Thymus (tissue), 11 donors: ENCODE data around the gene CERT1. TPM values are rescaled to one million over a fixed set of nuclear protein-coding genes. Genes with fewer than 3 reads are reported as not detected.
"Not testable (repeated sequence)": the region's sequence is repeated elsewhere in the genome, so short reads cannot be mapped to it uniquely, and the experiment has no call there.

Experiments used
- DNase-seq, 9 donors: peaks; one replicate each; pipeline ENCODE4 v3.0.0-alpha.2; 2013; ENCODE audit warnings: low spot score in 9 of 9, low read depth in 6 of 9, missing footprints in 1 of 9
- H3K27ac ChIP-seq, 2 donors: one replicate each; pipeline ENCODE4 v1.5.1; 2013; ENCODE audit warnings: control low read depth in 1 of 2, low read depth in 1 of 2, low read length in 1 of 2, mild to moderate bottlenecking in 1 of 2, moderate library complexity in 1 of 2
- H3K27me3 ChIP-seq, 2 donors: one replicate each; pipeline ENCODE4 v1.5.1; 2013; ENCODE audit warnings: low read length in 1 of 2; ENCODE audit not compliant: control insufficient read depth in 2 of 2, insufficient read depth in 1 of 2
- H3K36me3 ChIP-seq, 2 donors: one replicate each; pipeline ENCODE4 v1.5.1; 2013; ENCODE audit warnings: low read length in 1 of 2, mild to moderate bottlenecking in 1 of 2, moderate library complexity in 1 of 2; ENCODE audit not compliant: control insufficient read depth in 2 of 2, insufficient read depth in 2 of 2
- H3K4me1 ChIP-seq, 2 donors: one replicate each; pipeline ENCODE4 v1.5.1; 2013; ENCODE audit warnings: low read length in 2 of 2; ENCODE audit not compliant: control insufficient read depth in 2 of 2, insufficient read depth in 2 of 2
- H3K4me3 ChIP-seq, 2 donors: one replicate each; pipeline ENCODE4 v1.5.1; 2013; ENCODE audit warnings: low read length in 2 of 2, control low read depth in 1 of 2, mild to moderate bottlenecking in 1 of 2
- H3K9me3 ChIP-seq, 2 donors: one replicate each; pipeline ENCODE4 v1.5.1; 2013; ENCODE audit warnings: low read length in 1 of 2, mild to moderate bottlenecking in 1 of 2; ENCODE audit not compliant: control insufficient read depth in 2 of 2, insufficient read depth in 1 of 2
- WGBS: extraction: QIAGEN DNeasy Blood & Tissue Kit; methylation state at CpG from one replicate; pipeline ENCODE4 v1.1.7; 2013; 5-methylcytosine and 5-hydroxymethylcytosine counted together
- polyA plus RNA-seq: library from polyadenylated mRNA; stranded (reverse); fragments of 200-250 nt; gene quantifications from one replicate; pipeline ENCODE4 v1.2.3, GENCODE V29; 2013
- total RNA-seq: library from RNA; stranded (reverse); fragments of 120-200 nt; gene quantifications from one replicate; pipeline ENCODE4 v1.2.4, GENCODE V29; 2013
- donor health status: healthy.

Gene CERT1
- total and polyA plus RNA-seq, 2 donors = 13.9 to 27.1 TPM

GRCh38 chr5:75505112-75505511 lies 6.3 kb downstream of the CERT1 start:
- DNase-seq, H3K36me3 ChIP-seq, H3K27ac ChIP-seq, H3K9me3 ChIP-seq, H3K27me3 ChIP-seq, H3K4me3 ChIP-seq, H3K4me1 ChIP-seq: not testable (repeated sequence)
- 94% methylated on average over 5 of the region's 5 CpGs for WGBS

GRCh38 chr5:75498875-75499274 lies 12.6 kb downstream of the CERT1 start:
- not testable (repeated sequence) for H3K27ac ChIP-seq

GRCh38 chr5:75498208-75498777 lies 13.1 kb downstream of the CERT1 start:
- Histone ChIP-seq H3K4me3 (no peak overlapping the region), H3K4me1 (no peaks in the 10 kb centered on the region), H3K36me3 (peaks cover 5 to 10% of the 10 kb centered on the region in 2 donors), H3K27me3 (no peaks in the 10 kb centered on the region), H3K9me3 (no peaks in the 10 kb centered on the region), H3K27ac (no peak overlapping the region)
- no peak for DNase-seq
- 98% methylated on average over 7 of the region's 7 CpGs for WGBS

More at GRCh38 chr5:75498875-75499274, 12.6 kb downstream of the CERT1 start:
- not testable (repeated sequence) for H3K9me3 ChIP-seq, H3K27me3 ChIP-seq, H3K4me3 ChIP-seq, H3K36me3 ChIP-seq, DNase-seq, H3K4me1 ChIP-seq
- WGBS = 98% methylated on average over 1 of the region's 1 CpG

GRCh38 chr5:75496026-75496425 lies 15.4 kb downstream of the CERT1 start:
- Histone ChIP-seq H3K36me3 (peaks cover 8 to 13% of the 10 kb centered on the region in 2 donors), H3K9me3 (no peaks in the 10 kb centered on the region), H3K27me3 (no peaks in the 10 kb centered on the region), H3K27ac (no peak overlapping the region), H3K4me1 (no peaks in the 10 kb centered on the region), H3K4me3 (no peak overlapping the region)
- 98% methylated on average over 3 of the region's 3 CpGs for WGBS
- DNase-seq = no peak

GRCh38 chr5:75491621-75492020 lies 19.8 kb downstream of the CERT1 start:
- no peaks in the 10 kb centered on the region for H3K4me1 ChIP-seq
- peaks cover 3 to 4% of the 10 kb centered on the region in 2 donors for H3K36me3 ChIP-seq
- over 99% methylated on average over 2 of the region's 2 CpGs for WGBS
- H3K4me3 ChIP-seq = no peak overlapping the region
- peaks cover 0 to 1% of the 10 kb centered on the region in 2 donors for H3K9me3 ChIP-seq
- no peaks in the 10 kb centered on the region for H3K27me3 ChIP-seq
- H3K27ac ChIP-seq = no peak overlapping the region
- no peak for DNase-seq

DNA sequence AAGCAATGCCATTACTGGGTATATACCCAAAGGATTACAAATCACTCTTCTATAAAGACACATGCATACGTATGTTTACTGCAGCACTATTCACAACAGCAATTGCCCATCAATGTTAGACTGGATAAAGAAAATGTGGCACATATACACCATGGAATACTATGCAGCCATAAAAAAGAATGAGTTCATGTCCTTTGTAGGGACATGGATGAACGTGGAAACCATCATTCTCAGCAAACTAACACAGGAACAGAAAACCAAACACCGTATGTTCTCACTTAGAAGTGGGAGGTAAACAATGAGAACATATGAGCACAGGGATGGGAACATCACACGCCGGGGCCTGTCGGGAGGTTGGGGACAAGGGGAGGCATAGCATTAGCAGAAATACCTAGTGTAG lies 21.6 kb downstream of the CERT1 start:
- H3K4me1 ChIP-seq, H3K9me3 ChIP-seq, H3K27ac ChIP-seq, DNase-seq, H3K36me3 ChIP-seq, H3K4me3 ChIP-seq, H3K27me3 ChIP-seq: not testable (repeated sequence)
- 99% methylated on average over 6 of the region's 6 CpGs for WGBS

GRCh38 chr5:75484605-75485004 lies 26.8 kb downstream of the CERT1 start:
- Histone ChIP-seq H3K27ac (no peak overlapping the region), H3K9me3 (no peaks in the 10 kb centered on the region), H3K4me3 (no peak overlapping the region), H3K27me3 (no peaks in the 10 kb centered on the region), H3K36me3 (no peaks in the 10 kb centered on the region), H3K4me1 (no peaks in the 10 kb centered on the region)
- WGBS = 100% methylated on average over 1 of the region's 1 CpG
- DNase-seq = no peak

DNA sequence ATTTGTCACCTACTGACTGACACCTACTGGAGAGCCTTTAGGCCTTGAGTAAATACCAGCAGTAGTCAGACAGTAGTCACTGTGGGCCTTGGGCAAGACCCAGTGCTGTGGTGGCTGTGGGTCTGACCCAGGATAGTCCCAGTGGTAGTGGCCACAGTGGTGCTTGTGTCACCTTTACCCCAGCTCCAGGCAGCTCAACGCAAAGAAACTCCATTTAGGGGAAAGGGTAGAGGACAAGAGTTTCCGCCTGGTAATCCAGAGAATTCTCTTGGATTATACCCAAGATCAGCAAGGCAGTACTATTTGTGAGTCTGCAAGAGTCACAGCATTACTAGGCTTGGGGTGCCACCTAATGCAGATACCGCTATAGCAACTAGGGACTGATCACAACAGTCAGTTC lies 28.9 kb downstream of the CERT1 start:
- no peaks in the 10 kb centered on the region for H3K36me3 ChIP-seq
- peaks cover 0 to 2% of the 10 kb centered on the region in 2 donors for H3K4me1 ChIP-seq
- no peaks in the 10 kb centered on the region for H3K27me3 ChIP-seq
- no peak overlapping the region for H3K4me3 ChIP-seq
- 96% methylated on average over 3 of the region's 3 CpGs for WGBS
- no peak overlapping the region for H3K27ac ChIP-seq
- DNase-seq = no peak
- no peaks in the 10 kb centered on the region for H3K9me3 ChIP-seq

DNA sequence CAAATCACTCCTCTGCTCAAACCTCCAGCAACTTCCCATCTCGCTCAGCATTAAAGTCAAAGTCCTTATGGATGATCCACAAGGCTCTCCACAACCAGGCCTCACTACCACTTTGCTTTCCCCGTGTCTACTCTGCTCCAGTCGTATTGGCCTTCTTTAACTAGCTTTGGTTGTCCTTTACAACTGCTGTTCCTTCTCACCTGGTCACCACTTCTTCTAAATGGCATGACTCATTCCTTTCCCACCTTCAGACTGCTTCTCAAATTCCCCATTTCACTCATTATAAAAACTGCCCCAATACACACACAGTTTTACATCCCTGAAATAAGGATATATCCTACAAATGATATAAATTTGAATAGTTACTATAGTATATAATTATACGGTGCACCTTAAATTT lies 30.4 kb downstream of the CERT1 start:
- H3K27ac ChIP-seq = no peak overlapping the region
- no peaks in the 10 kb centered on the region for H3K36me3 ChIP-seq
- 98% methylated on average over 4 of the region's 4 CpGs for WGBS
- H3K4me1 ChIP-seq = peaks cover 0 to 2% of the 10 kb centered on the region in 2 donors
- no peaks in the 10 kb centered on the region for H3K9me3 ChIP-seq
- H3K4me3 ChIP-seq = no peak overlapping the region
- DNase-seq = no peak
- no peaks in the 10 kb centered on the region for H3K27me3 ChIP-seq

GRCh38 chr5:75475364-75475763 lies 36.1 kb downstream of the CERT1 start:
- Histone ChIP-seq H3K4me3 (no peak overlapping the region), H3K27me3 (no peaks in the 10 kb centered on the region), H3K9me3 (no peaks in the 10 kb centered on the region), H3K27ac (no peak overlapping the region), H3K36me3 (no peaks in the 10 kb centered on the region), H3K4me1 (peaks cover 0 to 2% of the 10 kb centered on the region in 2 donors)
- WGBS = over 99% methylated on average over 4 of the region's 4 CpGs
- no peak for DNase-seq
